Measurements from ENCODE around the gene KLF4. TPM values are rescaled to one million over a fixed set of nuclear protein-coding genes. Genes with fewer than 3 reads are reported as not detected.

The KLF4 gene
- 12.0 TPM for total RNA-seq

DNA sequence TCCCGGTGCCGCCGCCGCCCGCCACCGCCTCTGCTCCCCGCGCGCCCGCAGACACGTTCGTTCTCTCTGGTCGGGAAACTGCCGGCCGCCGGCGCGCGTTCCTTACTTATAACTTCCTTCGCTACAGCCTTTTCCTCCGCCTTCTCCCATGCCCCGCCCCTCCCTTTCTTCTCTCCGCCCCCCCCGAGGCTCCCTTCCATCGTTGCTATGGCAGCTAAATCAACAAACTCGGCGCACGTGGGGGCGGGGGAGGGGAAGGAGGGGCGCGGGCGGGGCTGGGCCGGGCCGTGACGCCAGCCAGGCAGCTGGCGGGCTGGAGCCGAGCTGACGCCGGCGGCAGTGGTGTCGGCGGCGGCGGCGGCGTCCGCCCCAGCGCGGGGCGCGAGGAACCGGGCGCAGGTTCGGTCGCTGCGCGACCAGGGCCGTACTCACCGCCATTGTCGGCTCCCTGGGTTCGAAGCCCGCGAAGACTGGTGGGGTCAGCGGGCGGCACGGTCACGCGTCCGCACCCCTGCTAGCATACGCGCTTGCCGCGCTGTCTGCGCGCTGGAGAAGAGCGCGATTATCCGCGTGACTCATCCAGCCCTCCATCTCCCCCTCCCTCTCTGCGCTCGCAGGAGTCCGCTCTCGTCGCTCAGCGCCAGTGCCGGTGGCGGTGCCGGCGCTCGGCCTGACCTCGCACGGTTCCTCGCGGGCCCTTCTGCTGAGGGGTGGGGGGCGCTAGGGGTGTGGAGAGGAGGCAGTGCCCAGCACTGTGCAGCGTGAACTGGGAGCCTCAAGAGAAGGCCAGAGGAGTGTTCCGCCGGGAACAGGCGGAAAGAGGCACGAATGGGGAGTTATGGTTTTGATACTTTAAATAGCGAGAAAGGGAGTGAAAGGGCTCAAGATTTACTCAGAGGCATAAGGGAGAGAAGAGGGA lies at the start of gene KLF4:
Gene KLF4 (minus strand): TSS at position 83 of the 919 bp plus-strand sequence. CDS start 597 bp downstream, outside the sequence.
- no peaks in the 10 kb centered on the region for H3K9me3 ChIP-seq (ENCODE audit: control insufficient read depth in 3 of 3, low read length in 3 of 3)
- H3K27ac ChIP-seq (ENCODE audit: low read depth, low read length), result peak within 1 kb of the TSS; percentile 88
- peak within 1 kb of the TSS; percentile 86 to 90 (median 88) for H3K9ac ChIP-seq (ENCODE audit: low read depth in 1 of 3, low read length in 3 of 3)
- H3K36me3 ChIP-seq (ENCODE audit: control insufficient read depth in 3 of 3, insufficient read depth in 3 of 3, low read length in 3 of 3), result peaks cover 0 to 9% (median 0%) of the 10 kb centered on the region in 3 donors
- H3K27me3 ChIP-seq (ENCODE audit: control insufficient read depth in 3 of 3, insufficient read depth in 3 of 3, low read length in 3 of 3), result no peaks in the 10 kb centered on the region
- peak within 1 kb of the TSS; percentile 85 to 91 (median 88) for H3K4me3 ChIP-seq (ENCODE audit: low read length in 3 of 3)
- peaks cover 20 to 33% (median 21%) of the 10 kb centered on the region in 3 donors for H3K4me1 ChIP-seq (ENCODE audit: control insufficient read depth in 3 of 3, insufficient read depth in 3 of 3, low read length in 3 of 3)

DNA sequence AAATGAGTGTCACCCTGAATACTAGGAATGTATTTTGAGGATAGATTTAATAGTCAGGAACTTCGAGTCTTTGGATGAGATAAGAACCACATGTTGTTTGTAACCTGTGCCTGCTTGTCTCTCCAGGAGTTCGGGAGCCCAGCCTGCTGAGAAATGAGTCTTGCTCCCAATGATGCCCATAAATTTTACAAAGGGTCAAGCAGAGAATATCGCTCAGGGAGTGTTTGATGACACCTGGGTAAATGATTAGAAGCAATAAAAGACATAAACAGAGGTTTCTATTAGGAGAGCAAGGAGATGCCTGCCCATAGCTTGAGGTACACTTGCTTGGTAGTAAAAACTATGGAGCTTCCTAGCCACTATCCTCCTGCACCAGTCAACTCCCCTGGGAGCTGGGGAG lies 46.9 kb upstream of the KLF4 start:
- no peak overlapping the region for H3K27ac ChIP-seq (ENCODE audit: low read depth, low read length)
- H3K4me1 ChIP-seq (ENCODE audit: control insufficient read depth in 3 of 3, insufficient read depth in 3 of 3, low read length in 3 of 3), result no peaks in the 10 kb centered on the region
- no peaks in the 10 kb centered on the region for H3K9me3 ChIP-seq (ENCODE audit: control insufficient read depth in 3 of 3, low read length in 3 of 3)
- no peak overlapping the region for H3K4me3 ChIP-seq (ENCODE audit: low read length in 3 of 3)
- no peak overlapping the region for H3K9ac ChIP-seq (ENCODE audit: low read depth in 1 of 3, low read length in 3 of 3)
- H3K36me3 ChIP-seq (ENCODE audit: control insufficient read depth in 3 of 3, insufficient read depth in 3 of 3, low read length in 3 of 3), result no peaks in the 10 kb centered on the region
- H3K27me3 ChIP-seq (ENCODE audit: control insufficient read depth in 3 of 3, insufficient read depth in 3 of 3, low read length in 3 of 3), result no peaks in the 10 kb centered on the region

DNA sequence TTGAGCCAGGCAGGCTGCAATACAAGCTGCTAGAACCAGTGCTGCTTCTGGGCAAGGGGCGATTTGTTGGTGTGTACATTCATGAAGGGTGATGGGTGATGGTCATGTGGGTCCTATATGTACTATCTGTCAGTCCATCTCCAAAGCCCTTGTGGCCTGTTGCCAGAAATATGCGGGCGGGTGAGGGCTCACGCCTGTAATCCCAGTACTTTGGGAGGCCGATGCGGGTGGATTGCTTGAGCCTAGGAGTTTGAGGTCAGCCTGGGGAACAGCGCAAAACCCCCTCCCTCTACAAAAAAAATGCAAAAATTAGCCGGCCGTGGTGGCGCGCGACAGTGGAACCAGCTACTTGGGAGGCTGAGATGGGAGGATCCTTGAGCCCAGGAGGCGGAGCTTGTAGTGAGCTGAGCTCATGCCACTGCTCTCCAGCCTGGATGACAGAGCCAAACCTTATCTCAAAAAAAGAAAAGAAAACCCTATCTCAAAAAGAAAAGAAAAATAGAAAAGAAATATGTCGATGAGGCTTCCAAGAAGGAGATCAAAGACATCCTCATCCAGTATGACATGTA lies 45.0 kb upstream of the KLF4 start:
- no peak overlapping the region for H3K9ac ChIP-seq (ENCODE audit: low read depth in 1 of 3, low read length in 3 of 3)
- no peaks in the 10 kb centered on the region for H3K27me3 ChIP-seq (ENCODE audit: control insufficient read depth in 3 of 3, insufficient read depth in 3 of 3, low read length in 3 of 3)
- no peaks in the 10 kb centered on the region for H3K36me3 ChIP-seq (ENCODE audit: control insufficient read depth in 3 of 3, insufficient read depth in 3 of 3, low read length in 3 of 3)
- H3K9me3 ChIP-seq (ENCODE audit: control insufficient read depth in 3 of 3, low read length in 3 of 3), result no peaks in the 10 kb centered on the region
- H3K4me1 ChIP-seq (ENCODE audit: control insufficient read depth in 3 of 3, insufficient read depth in 3 of 3, low read length in 3 of 3), result no peaks in the 10 kb centered on the region
- no peak overlapping the region for H3K27ac ChIP-seq (ENCODE audit: low read depth, low read length)
- H3K4me3 ChIP-seq (ENCODE audit: low read length in 3 of 3), result no peak overlapping the region

DNA sequence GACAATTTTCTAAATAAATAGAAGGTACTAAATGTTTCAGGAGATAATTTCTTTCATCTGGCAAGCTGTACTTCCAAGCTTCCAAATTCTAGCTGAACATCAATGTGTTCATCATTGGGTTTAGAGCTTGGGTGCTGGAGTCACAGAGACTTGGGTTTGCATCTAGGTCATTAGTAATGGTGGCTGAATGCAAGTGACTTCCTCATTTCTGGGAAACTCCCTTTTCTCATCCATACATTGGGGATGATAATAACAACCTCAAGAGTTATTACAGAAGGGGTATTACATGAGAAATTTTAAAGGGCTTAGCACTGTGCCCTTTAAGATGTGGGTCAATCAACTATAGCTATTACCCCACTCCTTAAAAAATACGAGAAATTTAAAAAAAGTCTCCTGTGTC lies 41.1 kb upstream of the KLF4 start:
- Histone ChIP-seq H3K9ac (ENCODE audit: low read depth in 1 of 3, low read length in 3 of 3) (no peak overlapping the region), H3K4me3 (ENCODE audit: low read length in 3 of 3) (no peak overlapping the region), H3K36me3 (ENCODE audit: control insufficient read depth in 3 of 3, insufficient read depth in 3 of 3, low read length in 3 of 3) (no peaks in the 10 kb centered on the region), H3K9me3 (ENCODE audit: control insufficient read depth in 3 of 3, low read length in 3 of 3) (no peaks in the 10 kb centered on the region), H3K4me1 (ENCODE audit: control insufficient read depth in 3 of 3, insufficient read depth in 3 of 3, low read length in 3 of 3) (no peaks in the 10 kb centered on the region), H3K27me3 (ENCODE audit: control insufficient read depth in 3 of 3, insufficient read depth in 3 of 3, low read length in 3 of 3) (no peaks in the 10 kb centered on the region), H3K27ac (ENCODE audit: low read depth, low read length) (no peak overlapping the region)

DNA sequence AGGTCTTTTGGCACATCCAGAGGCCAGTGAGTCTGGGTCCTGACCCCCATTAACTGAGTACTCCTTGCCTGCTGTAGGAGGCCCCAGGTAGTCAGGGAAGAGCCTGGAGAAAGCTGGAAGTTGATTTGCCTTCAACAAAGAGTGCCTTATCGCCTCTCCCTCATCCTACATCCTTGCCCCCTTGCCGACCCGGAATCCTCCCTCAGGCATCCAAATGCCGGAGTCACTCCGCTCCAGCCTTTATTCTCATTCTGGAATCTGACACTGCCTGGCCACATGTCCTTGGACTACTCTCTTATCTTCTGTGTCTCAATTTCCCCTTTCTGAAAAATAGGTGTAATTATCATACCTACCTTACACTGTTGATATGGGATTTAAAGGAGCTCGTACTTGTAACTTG lies 39.1 kb upstream of the KLF4 start:
- Histone ChIP-seq H3K9ac (ENCODE audit: low read depth in 1 of 3, low read length in 3 of 3) (no peak overlapping the region), H3K4me1 (ENCODE audit: control insufficient read depth in 3 of 3, insufficient read depth in 3 of 3, low read length in 3 of 3) (no peaks in the 10 kb centered on the region), H3K27ac (ENCODE audit: low read depth, low read length) (no peak overlapping the region), H3K4me3 (ENCODE audit: low read length in 3 of 3) (no peak overlapping the region), H3K9me3 (ENCODE audit: control insufficient read depth in 3 of 3, low read length in 3 of 3) (no peaks in the 10 kb centered on the region), H3K36me3 (ENCODE audit: control insufficient read depth in 3 of 3, insufficient read depth in 3 of 3, low read length in 3 of 3) (no peaks in the 10 kb centered on the region), H3K27me3 (ENCODE audit: control insufficient read depth in 3 of 3, insufficient read depth in 3 of 3, low read length in 3 of 3) (no peaks in the 10 kb centered on the region)

DNA sequence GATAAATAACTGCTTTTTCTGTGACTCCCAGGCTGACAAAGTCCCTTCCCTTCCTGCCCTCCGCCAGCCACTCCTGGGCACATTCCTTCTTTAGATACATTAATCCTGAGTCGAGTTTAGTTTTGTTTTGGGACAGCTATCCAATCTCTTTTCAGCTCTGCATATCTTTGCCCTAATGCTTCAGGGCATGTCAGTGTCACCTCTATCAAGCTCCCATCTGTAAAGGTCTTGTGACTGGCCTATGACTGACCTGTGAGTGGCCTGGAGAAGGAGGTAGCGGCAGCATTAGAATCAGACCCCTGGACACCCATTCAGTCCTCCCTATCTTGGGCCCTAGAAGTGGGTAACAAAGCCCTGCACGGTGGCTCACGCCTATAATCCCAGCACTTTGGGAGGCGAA lies 34.0 kb upstream of the KLF4 start:
- H3K4me3 ChIP-seq (ENCODE audit: low read length in 3 of 3), result no peak overlapping the region

DNA sequence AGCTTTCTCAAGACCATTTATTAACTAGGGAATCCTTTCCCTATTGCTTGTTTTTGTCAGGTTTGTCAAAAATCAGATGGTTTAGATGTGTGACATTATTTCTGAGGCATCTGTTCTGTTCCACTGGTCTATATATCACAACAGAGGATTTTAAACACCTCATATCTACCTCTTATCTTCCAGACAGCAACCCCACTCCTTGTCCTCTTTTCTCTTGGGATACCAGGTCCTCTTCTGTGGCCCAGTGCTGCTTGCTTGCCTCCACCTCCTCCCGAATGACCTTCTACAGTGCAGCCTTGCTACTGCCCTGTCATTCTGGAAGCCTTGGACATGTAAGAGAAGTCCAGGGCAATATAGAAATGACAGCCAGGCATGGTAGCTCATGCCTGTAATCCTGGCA lies 30.6 kb upstream of the KLF4 start:
- Histone ChIP-seq H3K9ac (ENCODE audit: low read depth in 1 of 3, low read length in 3 of 3) (no peak overlapping the region), H3K9me3 (ENCODE audit: control insufficient read depth in 3 of 3, low read length in 3 of 3) (no peaks in the 10 kb centered on the region), H3K27ac (ENCODE audit: low read depth, low read length) (no peak overlapping the region), H3K4me1 (ENCODE audit: control insufficient read depth in 3 of 3, insufficient read depth in 3 of 3, low read length in 3 of 3) (no peaks in the 10 kb centered on the region), H3K27me3 (ENCODE audit: control insufficient read depth in 3 of 3, insufficient read depth in 3 of 3, low read length in 3 of 3) (no peaks in the 10 kb centered on the region), H3K4me3 (ENCODE audit: low read length in 3 of 3) (no peak overlapping the region), H3K36me3 (ENCODE audit: control insufficient read depth in 3 of 3, insufficient read depth in 3 of 3, low read length in 3 of 3) (no peaks in the 10 kb centered on the region)

More for the DNA sequence above, 34.0 kb upstream of the KLF4 start:
- no peaks in the 10 kb centered on the region for H3K36me3 ChIP-seq (ENCODE audit: control insufficient read depth in 3 of 3, insufficient read depth in 3 of 3, low read length in 3 of 3)
- H3K9me3 ChIP-seq (ENCODE audit: control insufficient read depth in 3 of 3, low read length in 3 of 3), result no peaks in the 10 kb centered on the region
- H3K9ac ChIP-seq (ENCODE audit: low read depth in 1 of 3, low read length in 3 of 3), result no peak overlapping the region
- H3K4me1 ChIP-seq (ENCODE audit: control insufficient read depth in 3 of 3, insufficient read depth in 3 of 3, low read length in 3 of 3), result no peaks in the 10 kb centered on the region
- H3K27me3 ChIP-seq (ENCODE audit: control insufficient read depth in 3 of 3, insufficient read depth in 3 of 3, low read length in 3 of 3), result no peaks in the 10 kb centered on the region
- no peak overlapping the region for H3K27ac ChIP-seq (ENCODE audit: low read depth, low read length)

DNA sequence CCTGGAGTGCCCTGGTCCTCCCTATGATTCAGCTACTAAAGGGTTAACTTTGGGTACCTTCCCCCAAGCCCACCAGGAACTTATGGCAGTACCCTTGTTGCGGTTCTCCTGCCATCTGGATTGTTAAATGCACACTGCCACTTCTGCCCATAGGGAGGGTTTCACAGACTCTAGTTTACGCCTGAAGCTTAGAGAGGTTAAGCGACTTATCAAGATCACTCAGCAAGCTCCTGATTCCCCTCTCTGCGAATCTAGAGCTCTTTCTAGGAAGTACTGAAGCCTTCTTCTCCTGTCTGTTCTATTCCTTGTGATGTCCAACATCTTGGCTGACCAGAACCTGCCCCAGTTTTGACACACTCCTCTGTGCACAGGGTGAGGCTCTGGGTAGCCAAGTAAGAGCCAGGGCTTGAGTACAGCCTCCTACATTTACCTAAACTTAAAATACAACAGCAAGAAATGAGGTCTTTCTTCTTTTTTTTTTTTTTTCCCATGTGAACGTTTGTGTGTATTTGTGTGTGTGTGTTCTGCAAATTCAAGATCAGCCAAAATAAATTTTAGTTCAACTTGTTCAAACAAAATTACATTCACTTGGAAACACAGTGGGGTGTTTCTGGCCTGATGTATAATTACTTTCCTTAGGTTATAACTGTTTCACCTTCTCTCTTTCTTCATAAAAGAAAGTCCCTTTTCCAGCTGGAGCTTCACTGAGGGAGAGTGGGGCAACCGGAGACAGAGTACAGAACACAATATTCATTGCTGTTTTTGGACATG lies 28.7 kb upstream of the KLF4 start:
- no peak overlapping the region for H3K9ac ChIP-seq (ENCODE audit: low read depth in 1 of 3, low read length in 3 of 3)
- H3K4me1 ChIP-seq (ENCODE audit: control insufficient read depth in 3 of 3, insufficient read depth in 3 of 3, low read length in 3 of 3), result no peaks in the 10 kb centered on the region
- no peak overlapping the region for H3K4me3 ChIP-seq (ENCODE audit: low read length in 3 of 3)
- no peaks in the 10 kb centered on the region for H3K9me3 ChIP-seq (ENCODE audit: control insufficient read depth in 3 of 3, low read length in 3 of 3)
- no peaks in the 10 kb centered on the region for H3K36me3 ChIP-seq (ENCODE audit: control insufficient read depth in 3 of 3, insufficient read depth in 3 of 3, low read length in 3 of 3)
- no peak overlapping the region for H3K27ac ChIP-seq (ENCODE audit: low read depth, low read length)
- H3K27me3 ChIP-seq (ENCODE audit: control insufficient read depth in 3 of 3, insufficient read depth in 3 of 3, low read length in 3 of 3), result no peaks in the 10 kb centered on the region

DNA sequence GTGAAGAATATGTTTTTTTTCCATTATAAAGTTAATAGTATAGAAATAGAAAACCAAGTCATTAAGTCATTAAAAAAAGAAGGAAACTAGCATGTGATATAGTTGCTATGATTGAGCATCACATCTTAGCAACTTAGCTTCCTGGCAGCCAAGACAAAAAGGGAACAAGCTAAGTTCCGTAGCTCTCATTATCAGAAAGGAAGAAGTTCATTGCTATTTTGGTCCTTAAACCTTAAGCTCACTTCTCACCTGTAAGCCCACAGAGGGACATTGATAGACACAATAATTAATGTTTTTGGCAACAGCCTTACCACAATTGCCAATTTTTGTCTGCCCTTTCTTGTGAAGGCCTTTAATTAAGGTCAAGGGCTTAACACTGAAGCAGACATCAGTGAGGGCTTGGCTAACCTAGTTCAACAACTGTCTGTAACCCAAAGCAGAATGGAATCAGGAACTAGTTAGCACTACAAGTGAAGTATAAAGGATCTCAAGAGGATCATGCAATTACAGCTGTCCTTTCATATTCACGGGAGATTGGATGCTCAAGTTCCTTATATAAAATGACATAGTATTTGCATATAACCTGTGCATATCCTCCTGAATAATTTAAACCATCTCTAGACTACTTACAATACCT lies 24.0 kb upstream of the KLF4 start:
- H3K4me3 ChIP-seq (ENCODE audit: low read length in 3 of 3), result no peak overlapping the region
- H3K36me3 ChIP-seq (ENCODE audit: control insufficient read depth in 3 of 3, insufficient read depth in 3 of 3, low read length in 3 of 3), result no peaks in the 10 kb centered on the region
- H3K9ac ChIP-seq (ENCODE audit: low read depth in 1 of 3, low read length in 3 of 3), result no peak overlapping the region
- H3K9me3 ChIP-seq (ENCODE audit: control insufficient read depth in 3 of 3, low read length in 3 of 3), result no peaks in the 10 kb centered on the region
- no peaks in the 10 kb centered on the region for H3K4me1 ChIP-seq (ENCODE audit: control insufficient read depth in 3 of 3, insufficient read depth in 3 of 3, low read length in 3 of 3)
- no peaks in the 10 kb centered on the region for H3K27me3 ChIP-seq (ENCODE audit: control insufficient read depth in 3 of 3, insufficient read depth in 3 of 3, low read length in 3 of 3)
- no peak overlapping the region for H3K27ac ChIP-seq (ENCODE audit: low read depth, low read length)
